ENCODE data around the gene IL6R.
A peak's percentile ranks its signal among the peaks of the same experiment; 100 is the strongest.

The IL6R gene

GRCh38 chr1:154502066-154502743, 97.1 kb downstream of the IL6R start, which contains the start of the genes SHE and TDRD10:
Gene SHE, minus strand, starts transcription at chr1:154502412. Its CDS starts 386 bp downstream, at chr1:154502026.
Gene TDRD10, plus strand, starts transcription at chr1:154502219. Its CDS starts 4,685 bp downstream, at chr1:154506904.
- no peaks in the 10 kb centered on the region for H3K36me3 ChIP-seq (ENCODE audit: insufficient read depth, low read length)
- H3K9me3 ChIP-seq (ENCODE audit: control insufficient read depth, insufficient read depth, low read length), result no peaks in the 10 kb centered on the region; the same call in 1 of the 2 replicates
- peak within 1 kb of the TSS; percentile 48; the same call in 1 of the 2 replicates for H3K9ac ChIP-seq (ENCODE audit: low read depth, low read length)
- no peaks in the 10 kb centered on the region for H3K4me1 ChIP-seq (ENCODE audit: insufficient read depth, low read length)

DNA sequence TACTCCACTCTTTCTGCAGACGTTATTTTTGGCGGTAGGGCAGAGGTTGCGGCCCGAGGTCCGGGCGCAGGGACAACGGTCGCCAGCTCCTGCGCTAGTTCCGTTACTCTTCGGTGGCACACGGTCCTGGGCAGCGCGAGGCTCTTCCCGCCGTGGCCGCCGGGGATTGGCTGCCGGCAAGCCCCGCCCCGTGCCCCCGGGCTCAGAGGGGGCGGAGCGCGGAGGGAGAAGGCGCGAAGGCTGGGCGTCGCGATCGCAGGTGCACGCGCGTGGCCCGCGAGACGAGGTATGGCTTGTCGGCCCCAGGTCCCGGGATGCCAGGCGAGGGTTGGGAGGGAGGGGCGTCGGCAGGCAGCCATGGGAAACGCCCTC, 97.6 kb downstream of the IL6R start:
- Histone ChIP-seq H3K9ac (ENCODE audit: low read depth, low read length) (peak overlapping the region; percentile 48; the same call in 1 of the 2 replicates), H3K36me3 (ENCODE audit: insufficient read depth, low read length) (no peaks in the 10 kb centered on the region), H3K4me1 (ENCODE audit: insufficient read depth, low read length) (no peaks in the 10 kb centered on the region), H3K9me3 (ENCODE audit: control insufficient read depth, insufficient read depth, low read length) (no peaks in the 10 kb centered on the region; the same call in 1 of the 2 replicates)

- no peaks in the 10 kb centered on the region for H3K4me1 ChIP-seq (ENCODE audit: insufficient read depth, low read length)
- H3K9ac ChIP-seq (ENCODE audit: low read depth, low read length), result no peak overlapping the region
- H3K9me3 ChIP-seq (ENCODE audit: control insufficient read depth, insufficient read depth, low read length), result no peaks in the 10 kb centered on the region; the same call in 1 of the 2 replicates
- no peaks in the 10 kb centered on the region for H3K36me3 ChIP-seq (ENCODE audit: insufficient read depth, low read length)
Observed at GRCh38 chr1:154503898-154504297, 98.8 kb downstream of the IL6R start.

DNA sequence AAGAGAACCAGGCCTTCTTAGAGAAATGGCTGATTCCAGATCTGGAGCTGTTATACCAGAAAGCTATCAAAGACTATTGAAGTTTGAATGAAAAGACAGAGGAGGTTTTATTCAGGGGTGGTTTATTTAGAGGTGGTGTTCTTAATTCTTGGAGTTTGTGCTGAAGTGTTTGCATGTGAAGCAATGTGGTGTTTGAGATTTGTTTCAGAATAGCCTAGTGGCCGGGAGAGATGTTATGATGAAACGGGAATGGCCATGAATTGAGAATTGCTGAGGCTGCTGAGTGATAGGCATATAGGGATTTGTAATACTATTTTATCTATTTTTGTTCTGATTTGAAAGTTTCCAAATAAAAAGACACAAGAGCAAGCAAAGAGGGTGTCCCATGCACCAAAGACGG, 107.6 kb downstream of the IL6R start:
- H3K4me1 ChIP-seq (ENCODE audit: insufficient read depth, low read length), result no peaks in the 10 kb centered on the region
- no peaks in the 10 kb centered on the region for H3K36me3 ChIP-seq (ENCODE audit: insufficient read depth, low read length)
- no peak overlapping the region for H3K9ac ChIP-seq (ENCODE audit: low read depth, low read length)
- H3K9me3 ChIP-seq (ENCODE audit: control insufficient read depth, insufficient read depth, low read length), result no peaks in the 10 kb centered on the region

- H3K9ac ChIP-seq (ENCODE audit: low read depth, low read length), result no peak overlapping the region
- H3K4me1 ChIP-seq (ENCODE audit: insufficient read depth, low read length), result no peaks in the 10 kb centered on the region
- H3K9me3 ChIP-seq (ENCODE audit: control insufficient read depth, insufficient read depth, low read length), result no peaks in the 10 kb centered on the region
- H3K36me3 ChIP-seq (ENCODE audit: insufficient read depth, low read length), result no peaks in the 10 kb centered on the region
Observed at GRCh38 chr1:154514066-154514553, 109.0 kb downstream of the IL6R start.

GRCh38 chr1:154517661-154518060, 112.5 kb downstream of the IL6R start:
- Histone ChIP-seq H3K4me1 (ENCODE audit: insufficient read depth, low read length) (no peaks in the 10 kb centered on the region), H3K36me3 (ENCODE audit: insufficient read depth, low read length) (no peaks in the 10 kb centered on the region), H3K9ac (ENCODE audit: low read depth, low read length) (no peak overlapping the region), H3K9me3 (ENCODE audit: control insufficient read depth, insufficient read depth, low read length) (no peaks in the 10 kb centered on the region)
